ENCODE data around the gene GPBP1L1.

DNA sequence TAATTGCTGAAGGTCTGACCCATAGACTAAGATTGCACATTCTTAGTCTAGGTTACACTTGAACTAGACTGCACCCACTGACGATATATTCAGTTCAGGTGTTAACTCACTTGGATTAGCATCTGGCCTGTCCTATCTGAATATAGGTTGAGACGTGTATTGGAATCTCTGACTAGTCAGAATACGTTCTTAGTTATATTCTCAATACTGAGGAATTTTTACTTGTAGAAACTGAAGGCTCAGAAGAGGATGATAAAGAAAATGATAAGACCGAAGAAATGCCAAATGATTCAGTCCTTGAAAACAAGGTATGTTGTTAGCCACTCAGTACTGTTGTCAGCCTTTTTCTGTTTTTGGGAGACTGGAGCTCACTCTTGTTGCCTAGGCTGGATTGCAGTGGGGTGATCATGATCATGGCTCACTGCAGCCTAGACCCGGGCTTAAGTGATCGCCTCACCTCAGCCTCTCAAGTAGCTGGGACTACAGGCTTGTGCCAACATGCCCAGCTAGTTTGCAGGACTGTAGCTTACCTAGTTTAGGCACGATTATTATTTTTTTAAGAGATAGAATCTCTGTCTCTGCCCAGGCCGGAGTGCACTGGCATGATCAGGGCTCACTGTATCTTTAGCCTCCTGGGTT is 73.3 kb downstream of the GPBP1L1 start:
- TF ChIP-seq ZNF664 (tag by site-specific recombination; IDR thresholded peaks at IDR 0.05), result no peak
- TF ChIP-seq, protein P1, sequence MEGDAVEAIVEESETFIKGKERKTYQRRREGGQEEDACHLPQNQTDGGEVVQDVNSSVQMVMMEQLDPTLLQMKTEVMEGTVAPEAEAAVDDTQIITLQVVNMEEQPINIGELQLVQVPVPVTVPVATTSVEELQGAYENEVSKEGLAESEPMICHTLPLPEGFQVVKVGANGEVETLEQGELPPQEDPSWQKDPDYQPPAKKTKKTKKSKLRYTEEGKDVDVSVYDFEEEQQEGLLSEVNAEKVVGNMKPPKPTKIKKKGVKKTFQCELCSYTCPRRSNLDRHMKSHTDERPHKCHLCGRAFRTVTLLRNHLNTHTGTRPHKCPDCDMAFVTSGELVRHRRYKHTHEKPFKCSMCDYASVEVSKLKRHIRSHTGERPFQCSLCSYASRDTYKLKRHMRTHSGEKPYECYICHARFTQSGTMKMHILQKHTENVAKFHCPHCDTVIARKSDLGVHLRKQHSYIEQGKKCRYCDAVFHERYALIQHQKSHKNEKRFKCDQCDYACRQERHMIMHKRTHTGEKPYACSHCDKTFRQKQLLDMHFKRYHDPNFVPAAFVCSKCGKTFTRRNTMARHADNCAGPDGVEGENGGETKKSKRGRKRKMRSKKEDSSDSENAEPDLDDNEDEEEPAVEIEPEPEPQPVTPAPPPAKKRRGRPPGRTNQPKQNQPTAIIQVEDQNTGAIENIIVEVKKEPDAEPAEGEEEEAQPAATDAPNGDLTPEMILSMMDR (tag by site-specific recombination; IDR thresholded peaks at IDR 0.05), result no peak
- TF ChIP-seq, protein P2, sequence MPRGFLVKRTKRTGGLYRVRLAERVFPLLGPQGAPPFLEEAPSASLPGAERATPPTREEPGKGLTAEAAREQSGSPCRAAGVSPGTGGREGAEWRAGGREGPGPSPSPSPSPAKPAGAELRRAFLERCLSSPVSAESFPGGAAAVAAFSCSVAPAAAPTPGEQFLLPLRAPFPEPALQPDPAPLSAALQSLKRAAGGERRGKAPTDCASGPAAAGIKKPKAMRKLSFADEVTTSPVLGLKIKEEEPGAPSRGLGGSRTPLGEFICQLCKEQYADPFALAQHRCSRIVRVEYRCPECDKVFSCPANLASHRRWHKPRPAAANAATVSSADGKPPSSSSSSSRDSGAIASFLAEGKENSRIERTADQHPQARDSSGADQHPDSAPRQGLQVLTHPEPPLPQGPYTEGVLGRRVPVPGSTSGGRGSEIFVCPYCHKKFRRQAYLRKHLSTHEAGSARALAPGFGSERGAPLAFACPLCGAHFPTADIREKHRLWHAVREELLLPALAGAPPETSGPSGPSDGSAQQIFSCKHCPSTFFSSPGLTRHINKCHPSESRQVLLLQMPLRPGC (tag by site-specific recombination; IDR thresholded peaks at IDR 0.05), result no peak
- no peak for TF ChIP-seq KLF16 (tag by site-specific recombination; IDR thresholded peaks at IDR 0.05)
- TF ChIP-seq ZNF76 (tag by site-specific recombination; IDR thresholded peaks at IDR 0.05; ENCODE audit: borderline replicate concordance, low read depth), result no peak
- TF ChIP-seq ZNF529 (tag by site-specific recombination; IDR thresholded peaks at IDR 0.05; ENCODE audit: insufficient replicate concordance), result no peak
- no peak for TF ChIP-seq YY1 (tag by site-specific recombination; IDR thresholded peaks at IDR 0.05)
- TF ChIP-seq, protein P3, sequence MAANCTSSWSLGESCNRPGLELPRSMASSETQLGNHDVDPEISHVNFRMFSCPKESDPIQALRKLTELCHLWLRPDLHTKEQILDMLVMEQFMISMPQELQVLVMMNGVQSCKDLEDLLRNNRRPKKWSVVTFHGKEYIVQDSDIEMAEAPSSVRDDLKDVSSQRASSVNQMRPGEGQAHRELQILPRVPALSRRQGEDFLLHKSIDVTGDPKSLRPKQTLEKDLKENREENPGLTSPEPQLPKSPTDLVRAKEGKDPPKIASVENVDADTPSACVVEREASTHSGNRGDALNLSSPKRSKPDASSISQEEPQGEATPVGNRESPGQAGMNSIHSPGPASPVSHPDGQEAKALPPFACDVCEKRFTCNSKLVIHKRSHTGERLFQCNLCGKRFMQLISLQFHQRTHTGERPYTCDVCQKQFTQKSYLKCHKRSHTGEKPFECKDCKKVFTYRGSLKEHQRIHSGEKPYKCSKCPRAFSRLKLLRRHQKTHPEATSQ (tag by site-specific recombination; IDR thresholded peaks at IDR 0.05), result no peak
- TF ChIP-seq ZNF548 (tag by site-specific recombination; IDR thresholded peaks at IDR 0.05), result no peak
- no peak for TF ChIP-seq ZNF560 (tag by site-specific recombination; IDR thresholded peaks at IDR 0.05; ENCODE audit: borderline replicate concordance)
- TF ChIP-seq, protein P4, sequence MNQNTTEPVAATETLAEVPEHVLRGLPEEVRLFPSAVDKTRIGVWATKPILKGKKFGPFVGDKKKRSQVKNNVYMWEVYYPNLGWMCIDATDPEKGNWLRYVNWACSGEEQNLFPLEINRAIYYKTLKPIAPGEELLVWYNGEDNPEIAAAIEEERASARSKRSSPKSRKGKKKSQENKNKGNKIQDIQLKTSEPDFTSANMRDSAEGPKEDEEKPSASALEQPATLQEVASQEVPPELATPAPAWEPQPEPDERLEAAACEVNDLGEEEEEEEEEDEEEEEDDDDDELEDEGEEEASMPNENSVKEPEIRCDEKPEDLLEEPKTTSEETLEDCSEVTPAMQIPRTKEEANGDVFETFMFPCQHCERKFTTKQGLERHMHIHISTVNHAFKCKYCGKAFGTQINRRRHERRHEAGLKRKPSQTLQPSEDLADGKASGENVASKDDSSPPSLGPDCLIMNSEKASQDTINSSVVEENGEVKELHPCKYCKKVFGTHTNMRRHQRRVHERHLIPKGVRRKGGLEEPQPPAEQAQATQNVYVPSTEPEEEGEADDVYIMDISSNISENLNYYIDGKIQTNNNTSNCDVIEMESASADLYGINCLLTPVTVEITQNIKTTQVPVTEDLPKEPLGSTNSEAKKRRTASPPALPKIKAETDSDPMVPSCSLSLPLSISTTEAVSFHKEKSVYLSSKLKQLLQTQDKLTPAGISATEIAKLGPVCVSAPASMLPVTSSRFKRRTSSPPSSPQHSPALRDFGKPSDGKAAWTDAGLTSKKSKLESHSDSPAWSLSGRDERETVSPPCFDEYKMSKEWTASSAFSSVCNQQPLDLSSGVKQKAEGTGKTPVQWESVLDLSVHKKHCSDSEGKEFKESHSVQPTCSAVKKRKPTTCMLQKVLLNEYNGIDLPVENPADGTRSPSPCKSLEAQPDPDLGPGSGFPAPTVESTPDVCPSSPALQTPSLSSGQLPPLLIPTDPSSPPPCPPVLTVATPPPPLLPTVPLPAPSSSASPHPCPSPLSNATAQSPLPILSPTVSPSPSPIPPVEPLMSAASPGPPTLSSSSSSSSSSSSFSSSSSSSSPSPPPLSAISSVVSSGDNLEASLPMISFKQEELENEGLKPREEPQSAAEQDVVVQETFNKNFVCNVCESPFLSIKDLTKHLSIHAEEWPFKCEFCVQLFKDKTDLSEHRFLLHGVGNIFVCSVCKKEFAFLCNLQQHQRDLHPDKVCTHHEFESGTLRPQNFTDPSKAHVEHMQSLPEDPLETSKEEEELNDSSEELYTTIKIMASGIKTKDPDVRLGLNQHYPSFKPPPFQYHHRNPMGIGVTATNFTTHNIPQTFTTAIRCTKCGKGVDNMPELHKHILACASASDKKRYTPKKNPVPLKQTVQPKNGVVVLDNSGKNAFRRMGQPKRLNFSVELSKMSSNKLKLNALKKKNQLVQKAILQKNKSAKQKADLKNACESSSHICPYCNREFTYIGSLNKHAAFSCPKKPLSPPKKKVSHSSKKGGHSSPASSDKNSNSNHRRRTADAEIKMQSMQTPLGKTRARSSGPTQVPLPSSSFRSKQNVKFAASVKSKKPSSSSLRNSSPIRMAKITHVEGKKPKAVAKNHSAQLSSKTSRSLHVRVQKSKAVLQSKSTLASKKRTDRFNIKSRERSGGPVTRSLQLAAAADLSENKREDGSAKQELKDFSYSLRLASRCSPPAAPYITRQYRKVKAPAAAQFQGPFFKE (tag by site-specific recombination; IDR thresholded peaks at IDR 0.05; ENCODE audit: borderline replicate concordance), result no peak
- TF ChIP-seq HOXD13 (CRISPR knock-in tag; IDR thresholded peaks at IDR 0.05; ENCODE audit: borderline replicate concordance), result no peak
- no peak for TF ChIP-seq REST (tag by site-specific recombination; IDR thresholded peaks at IDR 0.05)

Measured in HEK293 (cell line).